HepG2 (cell line): Measurements from ENCODE around the gene CLASP1. TPM values are rescaled to one million over a fixed set of nuclear protein-coding genes. Genes with fewer than 3 reads are reported as not detected.
A peak's percentile ranks its signal among the peaks of the same experiment; 100 is the strongest.

Source experiments
- EEA1 ChIP-seq: sonication (generic); formaldehyde crosslinking; IDR thresholded peaks from 2 replicates; pipeline ENCODE4 v1.5.1; 2020; ENCODE audit warnings: mild to moderate bottlenecking, missing genetic modification reagents, borderline replicate concordance
- FUBP1 ChIP-seq: sonication (generic); formaldehyde crosslinking; IDR thresholded peaks from 2 replicates; pipeline ENCODE4 v1.5.1; 2020; ENCODE audit warnings: missing genetic modification reagents, mild to moderate bottlenecking, borderline replicate concordance
- GABPB1 ChIP-seq: IDR thresholded peaks from 2 replicates; pipeline ENCODE4 v1.6.1; 2016; ENCODE audit warnings: mild to moderate bottlenecking, missing genetic modification reagents, moderate library complexity, missing compliant biosample characterization
- KIAA2018 ChIP-seq: sonication (generic); formaldehyde crosslinking; IDR thresholded peaks from 2 replicates; pipeline ENCODE4 v1.5.0; 2020; ENCODE audit warnings: mild to moderate bottlenecking, missing genetic modification reagents, borderline replicate concordance
- MAFG ChIP-seq: sonication (generic); formaldehyde crosslinking; IDR thresholded peaks from 2 replicates; pipeline ENCODE4 v1.5.1; 2020; ENCODE audit warnings: mild to moderate bottlenecking, missing genetic modification reagents
- RARA ChIP-seq: IDR thresholded peaks from 2 replicates; pipeline ENCODE4 v1.6.1; 2016; ENCODE audit warnings: missing genetic modification reagents, missing compliant biosample characterization
- SMARCE1 ChIP-seq: fragments of 450-650 bp; IDR thresholded peaks from 2 replicates; pipeline ENCODE4 v1.6.1; 2017; ENCODE audit warnings: borderline replicate concordance
- USF2 ChIP-seq, 2 experiments: sonication (generic) in 1 of 2; formaldehyde crosslinking in 1 of 2; IDR thresholded peaks; 2 replicates each; pipeline versions ENCODE4 v1.5.1 to v1.6.1; 2011 to 2020; ENCODE audit warnings: borderline replicate concordance in 1 of 2, low read depth in 1 of 2, low read length in 1 of 2, mild to moderate bottlenecking in 1 of 2, missing genetic modification reagents in 1 of 2, moderate library complexity in 1 of 2
- ZFP91 ChIP-seq: sonication (generic); formaldehyde crosslinking; IDR thresholded peaks from 2 replicates; pipeline ENCODE4 v1.9.0; 2022; ENCODE audit warnings: missing genetic modification reagents, mild to moderate bottlenecking, borderline replicate concordance
- ZNF367 ChIP-seq: sonication (generic); formaldehyde crosslinking; IDR thresholded peaks from 2 replicates; pipeline ENCODE4 v1.4.0; 2020; ENCODE audit warnings: missing genetic modification reagents, borderline replicate concordance
- ZNF652 ChIP-seq: IDR thresholded peaks from 2 replicates; pipeline ENCODE4 v1.6.1; 2016; ENCODE audit warnings: low read depth, borderline replicate concordance
- ZNF770 ChIP-seq: sonication (generic); formaldehyde crosslinking; IDR thresholded peaks from 2 replicates; pipeline ENCODE4 v1.5.0; 2020; ENCODE audit warnings: mild to moderate bottlenecking, missing genetic modification reagents
- polyA plus RNA-seq, 8 experiments: library from polyadenylated mRNA; depleted of rRNA in 3 of 8; stranded (reverse) in 7 of 8; unstranded in 1 of 8; fragments of >200 nt; fragmentation: Illumina TruSeq in 4 of 8; extraction: Trizol in 4 of 8; gene quantifications; 2 replicates each; pipeline versions ENCODE4 v1.2.1 to v1.2.3, GENCODE V29; 2011 to 2016; ENCODE audit warnings: low read depth in 4 of 8, missing spikeins in 1 of 8, mixed read lengths in 1 of 8; ENCODE audit not compliant: insufficient read depth in 1 of 8
- total RNA-seq, 5 experiments: library from RNA; depleted of rRNA; stranded (reverse); fragments of >200 nt; fragmentation: Illumina TruSeq; extraction: Trizol; gene quantifications; 2 replicates each; pipeline ENCODE4 v1.2.3, GENCODE V29; 2016; ENCODE audit warnings: low read depth in 1 of 5

The CLASP1 gene
- total and polyA plus RNA-seq, 2 of the 13 experiments (the other 11 are each of a cell fraction or from before 2014, with no cell fraction given) = 11.7 to 47.9 TPM

- no peak for TF ChIP-seq KIAA2018 (CRISPR knock-in tag)
- no peak for TF ChIP-seq SMARCE1
- TF ChIP-seq EEA1 (CRISPR knock-in tag) = no peak
- no peak; the same call in 1 of the 2 replicates for TF ChIP-seq ZFP91 (CRISPR knock-in tag)
- TF ChIP-seq RARA (CRISPR knock-in tag) = peak; percentile 51
- TF ChIP-seq MAFG (CRISPR knock-in tag) = no peak
- TF ChIP-seq ZNF770 (CRISPR knock-in tag) = peak; percentile 60; the same call in 1 of the 2 replicates
- peak; percentile 95 for TF ChIP-seq GABPB1 (CRISPR knock-in tag)
- TF ChIP-seq FUBP1 (CRISPR knock-in tag) = no peak
- no peak for TF ChIP-seq USF2 (IDR thresholded peaks at IDR 0.05; ENCODE audit: low read depth, low read length)
- no peak; the same call in 1 of the 2 replicates for TF ChIP-seq USF2 (CRISPR knock-in tag; IDR thresholded peaks at IDR 0.05; ENCODE audit: borderline replicate concordance)
- no peak for TF ChIP-seq ZNF652 (CRISPR knock-in tag)
- TF ChIP-seq ZNF367 = no peak
These were observed 119.0 kb downstream of the CLASP1 start (continued) for GRCh38 chr2:121530212-121530705.
